Endothelial cell of umbilical vein (primary cell): Measurements from ENCODE around the gene BRMS1.

Experiments used
- EZH2 ChIP-seq: IDR thresholded peaks from 2 replicates; pipeline ENCODE4 v1.6.1; 2012; ENCODE audit warnings: borderline replicate concordance, low read depth, mild to moderate bottlenecking, moderate library complexity, low read length, inconsistent platforms; ENCODE audit not compliant: severe bottlenecking
- GATA2 ChIP-seq: IDR thresholded peaks from 2 replicates; pipeline ENCODE4 v1.7.0; 2011; ENCODE audit warnings: low read depth, mild to moderate bottlenecking, moderate library complexity, mixed read lengths, low read length; ENCODE audit not compliant: insufficient read length, insufficient read depth
- MAX ChIP-seq: IDR thresholded peaks from 2 replicates; pipeline ENCODE4 v1.6.1; 2011; ENCODE audit not compliant: insufficient read depth, insufficient read length
- POLR2A ChIP-seq: IDR thresholded peaks from 2 replicates; pipeline ENCODE4 v1.6.1; 2012; ENCODE audit warnings: low read depth, mild to moderate bottlenecking, control low read depth, low read length
- POLR2AphosphoS5 ChIP-seq: IDR thresholded peaks from 2 replicates; pipeline ENCODE4 v1.6.1; 2012; ENCODE audit warnings: low read depth, mild to moderate bottlenecking, control low read depth, low read length, moderate library complexity; ENCODE audit not compliant: insufficient read depth
- TF ChIP-seq, protein P1 (sequence below), 2 donors: IDR thresholded peaks; 1 replicate in 1 of 2; 2 replicates in 1 of 2; pipeline ENCODE4 v1.5.1; 2011; ENCODE audit warnings: low read length in 2 of 2, mild to moderate bottlenecking in 2 of 2, moderate library complexity in 2 of 2, control low read depth in 1 of 2, inconsistent platforms in 1 of 2, low read depth in 1 of 2; ENCODE audit not compliant: insufficient read depth in 1 of 2; ENCODE audit errors: extremely low read depth in 1 of 2

DNA sequence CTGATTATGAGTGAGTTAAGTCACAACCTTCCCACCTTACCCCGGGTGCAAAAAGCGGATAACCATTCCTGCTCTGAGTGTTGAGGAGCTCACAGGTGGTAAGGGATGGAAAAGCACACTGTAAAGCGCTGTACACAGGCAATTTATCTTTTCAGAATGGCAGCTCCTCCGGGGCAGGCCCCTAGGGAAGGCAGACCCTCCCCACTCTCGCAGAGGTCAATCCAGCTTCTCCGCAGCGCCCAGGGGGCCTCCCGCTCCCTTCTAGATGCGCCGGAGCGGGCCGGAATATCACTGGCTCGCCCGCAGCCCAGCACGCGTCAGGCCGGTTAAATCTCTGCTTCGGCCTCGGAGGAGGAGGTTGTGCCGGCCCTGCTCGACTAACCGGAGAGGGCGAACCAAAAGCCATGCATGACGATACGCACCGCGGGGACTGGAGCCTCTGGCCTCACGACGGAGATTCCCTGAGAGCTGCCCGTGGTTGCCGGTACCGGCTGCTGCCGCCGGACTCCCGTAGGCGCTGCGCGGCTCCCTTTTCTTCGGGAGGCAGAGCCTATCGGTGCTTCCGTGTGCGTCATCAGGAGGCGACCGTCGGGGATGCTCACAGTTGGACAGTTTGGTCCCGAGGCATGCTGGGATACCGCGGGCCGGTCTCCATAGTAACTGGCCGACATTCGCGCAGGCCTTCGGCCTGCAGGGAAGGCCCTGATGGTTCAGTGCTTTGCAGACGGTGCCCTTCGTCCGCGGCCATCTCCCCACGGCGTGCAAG is at the start of gene BRMS1:
- TF ChIP-seq EZH2, result no peak
- TF ChIP-seq, protein P1, sequence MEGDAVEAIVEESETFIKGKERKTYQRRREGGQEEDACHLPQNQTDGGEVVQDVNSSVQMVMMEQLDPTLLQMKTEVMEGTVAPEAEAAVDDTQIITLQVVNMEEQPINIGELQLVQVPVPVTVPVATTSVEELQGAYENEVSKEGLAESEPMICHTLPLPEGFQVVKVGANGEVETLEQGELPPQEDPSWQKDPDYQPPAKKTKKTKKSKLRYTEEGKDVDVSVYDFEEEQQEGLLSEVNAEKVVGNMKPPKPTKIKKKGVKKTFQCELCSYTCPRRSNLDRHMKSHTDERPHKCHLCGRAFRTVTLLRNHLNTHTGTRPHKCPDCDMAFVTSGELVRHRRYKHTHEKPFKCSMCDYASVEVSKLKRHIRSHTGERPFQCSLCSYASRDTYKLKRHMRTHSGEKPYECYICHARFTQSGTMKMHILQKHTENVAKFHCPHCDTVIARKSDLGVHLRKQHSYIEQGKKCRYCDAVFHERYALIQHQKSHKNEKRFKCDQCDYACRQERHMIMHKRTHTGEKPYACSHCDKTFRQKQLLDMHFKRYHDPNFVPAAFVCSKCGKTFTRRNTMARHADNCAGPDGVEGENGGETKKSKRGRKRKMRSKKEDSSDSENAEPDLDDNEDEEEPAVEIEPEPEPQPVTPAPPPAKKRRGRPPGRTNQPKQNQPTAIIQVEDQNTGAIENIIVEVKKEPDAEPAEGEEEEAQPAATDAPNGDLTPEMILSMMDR (IDR thresholded peaks at IDR 0.05; ENCODE audit: extremely low read depth in 1 of 2, insufficient read depth in 1 of 2, low read depth in 1 of 2, low read length in 2 of 2), result no peak
- peak; percentile 97 for TF ChIP-seq POLR2A
- TF ChIP-seq POLR2AphosphoS5, result peak; percentile 96
- TF ChIP-seq MAX, result peak; percentile 48
- no peak for TF ChIP-seq GATA2
